GM12878 (cell line): Measurements from ENCODE around the gene CD248. TPM values are rescaled to one million over a fixed set of nuclear protein-coding genes. Genes with fewer than 3 reads are reported as not detected.

ENCODE experiments used
- BHLHE40 ChIP-seq, 2 experiments: fragments of 450-650 bp in 1 of 2; IDR thresholded peaks; 2 replicates each; pipeline ENCODE4 v1.6.1; 2011 to 2017; ENCODE audit warnings: low read depth in 2 of 2, borderline replicate concordance in 1 of 2, improper control_type of control experiment in 1 of 2, low read length in 1 of 2, mild to moderate bottlenecking in 1 of 2
- CEBPZ ChIP-seq: fragments of 150-350 bp; IDR thresholded peaks from 2 replicates; pipeline ENCODE4 v1.6.1; 2016; ENCODE audit warnings: low read depth, low read length
- CHD1 ChIP-seq: IDR thresholded peaks from 2 replicates; pipeline ENCODE4 v1.6.1; 2012; ENCODE audit warnings: low read depth, low read length, improper control_type of control experiment
- RAD21 ChIP-seq: IDR thresholded peaks from 2 replicates; pipeline ENCODE4 v1.6.1; 2011; ENCODE audit warnings: mild to moderate bottlenecking, low read depth, low read length, moderate library complexity; ENCODE audit not compliant: insufficient read depth
- SMC3 ChIP-seq: IDR thresholded peaks from 2 replicates; pipeline ENCODE4 v1.6.1; 2011; ENCODE audit warnings: low read length, improper control_type of control experiment, borderline replicate concordance
- SPI1 ChIP-seq: IDR thresholded peaks from 2 replicates; pipeline ENCODE4 v1.6.1; 2011; ENCODE audit warnings: low read depth, mild to moderate bottlenecking, low read length, moderate library complexity, borderline replicate concordance; ENCODE audit not compliant: insufficient read depth
- SUZ12 ChIP-seq: fragments of 200-600 bp; sonication (generic); IDR thresholded peaks from one replicate; pipeline ENCODE4 v1.6.1; 2018; ENCODE audit warnings: antibody characterized with exemption, mild to moderate bottlenecking; ENCODE audit not compliant: unreplicated experiment
- WRNIP1 ChIP-seq: IDR thresholded peaks from 2 replicates; pipeline ENCODE4 v1.6.1; 2011; ENCODE audit warnings: low read depth, low read length, improper control_type of control experiment, borderline replicate concordance
- polyA plus RNA-seq, 11 experiments: library from polyadenylated mRNA; depleted of rRNA in 4 of 11; unstranded in 6 of 11; stranded (reverse) in 5 of 11; fragments of >200 nt; fragmentation: Nextera tagmentation in 4 of 11; fragmentation: Illumina TruSeq in 1 of 11; extraction: Ambion mirVana in 4 of 11; extraction: Trizol in 1 of 11; gene quantifications; 1 replicate in 1 of 11; 2 replicates in 10 of 11; pipeline versions ENCODE4 v1.2.1 to v1.2.3, GENCODE V29; 2011 to 2016; ENCODE audit warnings: inconsistent platforms in 2 of 11, missing spikeins in 2 of 11, low read depth in 1 of 11
- total RNA-seq, 4 experiments: library from RNA; depleted of rRNA in 3 of 4; stranded (reverse); fragments of >200 nt in 3 of 4; fragmentation: Illumina TruSeq in 1 of 4; extraction: Trizol in 1 of 4; gene quantifications; 2 replicates each; pipeline versions ENCODE4 v1.2.1 to v1.2.3, GENCODE V29; 2013 to 2021
- TF ChIP-seq, protein P1 (sequence below): fragments of 450-650 bp; IDR thresholded peaks from 2 replicates; pipeline ENCODE4 v1.6.1; 2016; ENCODE audit warnings: mild to moderate bottlenecking

Gene CD248
- total and polyA plus RNA-seq, 10 of the 15 experiments (the other 5 are each of a cell fraction or from before 2014, with no cell fraction given), result 0.10 to 0.21 (median 0.20) TPM; not detected in 7

GRCh38 chr11:66323684-66324083 lies 6.8 kb upstream of the CD248 start (continued):
- no peak for TF ChIP-seq SUZ12
- no peak for TF ChIP-seq CEBPZ
- TF ChIP-seq SPI1, result no peak
- no peak for TF ChIP-seq SMC3
- TF ChIP-seq, protein P1, sequence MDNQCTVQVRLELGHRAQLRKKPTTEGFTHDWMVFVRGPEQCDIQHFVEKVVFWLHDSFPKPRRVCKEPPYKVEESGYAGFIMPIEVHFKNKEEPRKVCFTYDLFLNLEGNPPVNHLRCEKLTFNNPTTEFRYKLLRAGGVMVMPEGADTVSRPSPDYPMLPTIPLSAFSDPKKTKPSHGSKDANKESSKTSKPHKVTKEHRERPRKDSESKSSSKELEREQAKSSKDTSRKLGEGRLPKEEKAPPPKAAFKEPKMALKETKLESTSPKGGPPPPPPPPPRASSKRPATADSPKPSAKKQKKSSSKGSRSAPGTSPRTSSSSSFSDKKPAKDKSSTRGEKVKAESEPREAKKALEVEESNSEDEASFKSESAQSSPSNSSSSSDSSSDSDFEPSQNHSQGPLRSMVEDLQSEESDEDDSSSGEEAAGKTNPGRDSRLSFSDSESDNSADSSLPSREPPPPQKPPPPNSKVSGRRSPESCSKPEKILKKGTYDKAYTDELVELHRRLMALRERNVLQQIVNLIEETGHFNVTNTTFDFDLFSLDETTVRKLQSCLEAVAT, result no peak
- TF ChIP-seq WRNIP1, result no peak
- no peak for TF ChIP-seq RAD21
- no peak for TF ChIP-seq CHD1
- TF ChIP-seq BHLHE40 (IDR thresholded peaks at IDR 0.05; ENCODE audit: borderline replicate concordance in 1 of 2, low read depth in 2 of 2, low read length in 1 of 2), result no peak
